IMR-90 (cell line): Measurements from ENCODE around the gene IGSF3. TPM values are rescaled to one million over a fixed set of nuclear protein-coding genes. Genes with fewer than 3 reads are reported as not detected.

Source experiments
- ATAC-seq: fragments of 200-7000 bp; cut with Tn5 transposase; 2 replicates; pipeline ENCODE4 v1.9.1; 2020; ENCODE audit warnings: low read depth, mild to moderate bottlenecking, moderate library complexity
- BruUV-seq: library from RNA; stranded (reverse); fragments of 400-500 nt; replicated peaks from 2 replicates; lab custom pipeline; 2021; lab: Mats Ljungman, UMichigan
- CTCF ChIA-PET: fragments of 300-600 bp; formaldehyde crosslinking; extraction: SDS; loops from one replicate; lab custom pipeline; 2021; ENCODE audit warnings: antibody characterized with exemption; lab: Yijun Ruan, JAX
- POLR2A ChIA-PET: fragments of 300-600 bp; sonication (Branson Sonifier 250); formaldehyde crosslinking; loops from one replicate; lab custom pipeline; 2022; ENCODE audit warnings: antibody characterized with exemption; ENCODE audit not compliant: unreplicated experiment; lab: Charles Lee
- DNase-seq: peaks from one replicate; pipeline ENCODE4 v3.0.0; 2013
- H2AFZ ChIP-seq: replicated peaks from 2 replicates; pipeline ENCODE3; 2013; ENCODE audit warnings: low read length, mild to moderate bottlenecking; ENCODE audit not compliant: poor library complexity
- H2AK5ac ChIP-seq: 2 replicates; pipeline ENCODE4 v1.6.1; 2013; ENCODE audit warnings: low read depth, low read length, inconsistent platforms
- H2AK9ac ChIP-seq: replicated peaks from 2 replicates; pipeline ENCODE3; 2013; ENCODE audit warnings: mild to moderate bottlenecking, low read depth, low read length, moderate library complexity; ENCODE audit not compliant: poor library complexity
- H2BK120ac ChIP-seq: 2 replicates; pipeline ENCODE4 v1.6.1; 2013; ENCODE audit warnings: low read depth, low read length, inconsistent platforms
- H2BK15ac ChIP-seq: 3 replicates; pipeline ENCODE4 v1.6.1; 2013; ENCODE audit warnings: low read depth, low read length, inconsistent platforms
- H2BK20ac ChIP-seq: 2 replicates; pipeline ENCODE4 v1.6.1; 2013; ENCODE audit warnings: low read depth, mild to moderate bottlenecking, inconsistent platforms, low read length, moderate library complexity
- H2BK5ac ChIP-seq: 2 replicates; pipeline ENCODE4 v1.6.1; 2013; ENCODE audit warnings: mild to moderate bottlenecking, low read depth, low read length, inconsistent platforms; ENCODE audit not compliant: poor library complexity, severe bottlenecking
- H3K14ac ChIP-seq: replicated peaks from 2 replicates; pipeline ENCODE4 v1.6.1; 2013; ENCODE audit warnings: low read depth, low read length, inconsistent platforms
- H3K18ac ChIP-seq: 2 replicates; pipeline ENCODE4 v1.6.1; 2013; ENCODE audit warnings: low read depth, low read length, control low read depth
- H3K23ac ChIP-seq: 2 replicates; pipeline ENCODE4 v1.6.1; 2013; ENCODE audit warnings: low read depth, low read length, inconsistent platforms
- H3K27ac ChIP-seq: 2 replicates; pipeline ENCODE4 v1.5.1; 2013; ENCODE audit warnings: mild to moderate bottlenecking, control low read depth, low read length; ENCODE audit not compliant: insufficient read depth
- H3K27me3 ChIP-seq: 2 replicates; pipeline ENCODE4 v1.6.1; 2013; ENCODE audit warnings: low read length; ENCODE audit not compliant: control insufficient read depth, insufficient read depth
- H3K36me3 ChIP-seq: 2 replicates; pipeline ENCODE4 v1.6.1; 2013; ENCODE audit warnings: low read length, mixed read lengths; ENCODE audit not compliant: control insufficient read depth, insufficient read depth
- H3K4ac ChIP-seq: 2 replicates; pipeline ENCODE4 v1.6.1; 2013; ENCODE audit warnings: low read depth, low read length, inconsistent platforms
- H3K4me1 ChIP-seq: 2 replicates; pipeline ENCODE4 v1.6.1; 2013; ENCODE audit warnings: low read length, mixed read lengths; ENCODE audit not compliant: control insufficient read depth, insufficient read depth
- H3K4me2 ChIP-seq: 2 replicates; pipeline ENCODE4 v1.6.1; 2013; ENCODE audit warnings: low read depth, mild to moderate bottlenecking, control low read depth, low read length, moderate library complexity
- H3K4me3 ChIP-seq: 2 replicates; pipeline ENCODE4 v1.5.1; 2013; ENCODE audit warnings: low read depth, mild to moderate bottlenecking, control low read depth, low read length, moderate library complexity; ENCODE audit not compliant: insufficient read depth
- H3K56ac ChIP-seq: 2 replicates; pipeline ENCODE4 v1.6.1; 2013; ENCODE audit warnings: low read length, inconsistent platforms; ENCODE audit not compliant: insufficient read depth; ENCODE audit errors: extremely low read depth
- H3K79me1 ChIP-seq, 2 experiments: 2 replicates each; pipeline ENCODE4 v1.6.1; 2013; ENCODE audit warnings: low read length in 2 of 2, inconsistent platforms in 1 of 2, low read depth in 1 of 2
- H3K9ac ChIP-seq: 2 replicates; pipeline ENCODE4 v1.6.1; 2013; ENCODE audit warnings: low read depth, low read length, control low read depth
- H3K9me1 ChIP-seq: 2 replicates; pipeline ENCODE4 v1.6.1; 2013; ENCODE audit warnings: low read length, inconsistent platforms; ENCODE audit not compliant: insufficient read depth
- H3K9me3 ChIP-seq: 2 replicates; pipeline ENCODE4 v1.6.1; 2013; ENCODE audit warnings: low read length; ENCODE audit not compliant: control insufficient read depth, insufficient read depth
- H4K20me1 ChIP-seq: 2 replicates; pipeline ENCODE4 v1.6.1; 2013; ENCODE audit warnings: low read length, inconsistent platforms; ENCODE audit not compliant: insufficient read depth
- H4K5ac ChIP-seq: 2 replicates; pipeline ENCODE4 v1.6.1; 2013; ENCODE audit warnings: mild to moderate bottlenecking, low read depth, low read length, control low read depth
- H4K8ac ChIP-seq, 2 experiments: 2 replicates each; pipeline ENCODE4 v1.6.1; 2013; ENCODE audit warnings: low read depth in 2 of 2, low read length in 2 of 2, control low read depth in 1 of 2, inconsistent platforms in 1 of 2
- H4K91ac ChIP-seq: 2 replicates; pipeline ENCODE4 v1.6.1; 2013; ENCODE audit warnings: low read depth, low read length, inconsistent platforms; ENCODE audit not compliant: insufficient read depth
- CHD1 ChIP-seq: IDR thresholded peaks from 2 replicates; pipeline ENCODE4 v1.6.1; 2012; ENCODE audit warnings: low read depth, low read length, improper control_type of control experiment
- MAFK ChIP-seq: IDR thresholded peaks from 2 replicates; pipeline ENCODE4 v1.6.1; 2012; ENCODE audit warnings: low read depth, low read length, improper control_type of control experiment
- MAZ ChIP-seq: IDR thresholded peaks from 2 replicates; pipeline ENCODE4 v1.6.1; 2012; ENCODE audit warnings: low read depth, mild to moderate bottlenecking, low read length, improper control_type of control experiment, moderate library complexity, borderline replicate concordance
- MXI1 ChIP-seq: IDR thresholded peaks from 2 replicates; pipeline ENCODE4 v1.6.1; 2012; ENCODE audit warnings: low read depth, mild to moderate bottlenecking, low read length, moderate library complexity, borderline replicate concordance
- POLR2A ChIP-seq: IDR thresholded peaks from 2 replicates; pipeline ENCODE4 v1.6.1; 2012; ENCODE audit warnings: mild to moderate bottlenecking, low read depth, low read length
- RAD21 ChIP-seq: IDR thresholded peaks from 2 replicates; pipeline ENCODE4 v1.6.1; 2012; ENCODE audit warnings: low read length, improper control_type of control experiment
- RFX5 ChIP-seq: IDR thresholded peaks from 2 replicates; pipeline ENCODE4 v1.8.0; 2012; ENCODE audit warnings: low read depth, mild to moderate bottlenecking, low read length, moderate library complexity
- SMC3 ChIP-seq: fragments of 150-350 bp; IDR thresholded peaks from 2 replicates; pipeline ENCODE4 v1.6.1; 2016; ENCODE audit warnings: low read depth, mild to moderate bottlenecking, antibody characterized with exemption, low read length, moderate library complexity
- WGBS, 2 experiments: methylation state at CpG; one replicate each; pipeline versions ENCODE4 v1.1.5 to v1.1.7; 2013; ENCODE audit warnings: missing lambda C conversion rate in 2 of 2; ENCODE audit not compliant: insufficient read length in 1 of 2; ENCODE audit errors: extremely low coverage in 2 of 2; 5-methylcytosine and 5-hydroxymethylcytosine counted together
- dilution Hi-C: fragments of 300-500 bp; cut with HindIII; formaldehyde crosslinking; loops from one replicate; pipeline ENCODE4 v1.14.3; 2018; ENCODE audit warnings: low sequenced_read_pairs; ENCODE audit not compliant: unreplicated experiment
- in situ Hi-C: fragments of 300-500 bp; cut with MboI; formaldehyde crosslinking; loops from 3 replicates; pipeline ENCODE4 v1.14.3; 2019; ENCODE audit warnings: low sequenced_read_pairs, inconsistent platforms, mixed read lengths
- intact Hi-C: fragments of 100-400 bp; cut with micrococcal nuclease; formaldehyde crosslinking; loops from 2 replicates; pipeline ENCODE4 v1.10.0; 2022
- polyA plus RNA-seq, 3 experiments: library from polyadenylated mRNA; depleted of rRNA; stranded (reverse); fragments of >200 nt; gene quantifications; 2 replicates each; pipeline ENCODE4 v1.2.3, GENCODE V29; 2012; ENCODE audit warnings: low replicate concordance in 1 of 3
- total RNA-seq: library from RNA; depleted of rRNA; stranded (reverse); fragments of >200 nt; gene quantifications from 2 replicates; pipeline ENCODE4 v1.2.3, GENCODE V29; 2012
- TF ChIP-seq, protein P1 (sequence below): fragments of 150-350 bp; IDR thresholded peaks from 2 replicates; pipeline ENCODE4 v1.6.1; 2017; ENCODE audit warnings: mild to moderate bottlenecking, antibody characterized with exemption, low read length, low read depth
- TF ChIP-seq, protein P2 (sequence below): fragments of 150-350 bp; IDR thresholded peaks from 2 replicates; pipeline ENCODE4 v1.6.1; 2016; ENCODE audit warnings: low read depth, mild to moderate bottlenecking, low read length, moderate library complexity, borderline replicate concordance

Gene IGSF3
- total and polyA plus RNA-seq, 2 of the 4 experiments (the other 2 are of a cell fraction), result under 0.01 to 0.02 TPM

DNA sequence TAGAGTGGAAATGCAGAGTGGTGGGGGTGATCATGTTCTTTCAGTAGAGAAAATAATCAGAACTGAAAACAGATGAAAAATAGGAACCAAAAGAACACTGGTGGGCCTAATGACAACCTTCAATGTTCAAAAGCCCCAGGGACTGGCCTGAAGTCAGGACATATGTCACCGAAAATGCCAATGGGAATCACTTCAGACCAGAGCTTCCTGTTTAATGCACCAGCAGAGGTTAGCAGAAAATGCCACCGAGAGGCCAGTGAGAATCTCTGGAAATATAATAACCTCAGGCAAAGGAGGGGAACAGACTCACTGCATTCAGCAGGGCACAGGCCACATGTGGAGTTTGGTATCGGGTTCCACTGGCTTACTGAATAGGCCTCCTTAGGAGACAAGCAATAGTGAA lies 80.8 kb downstream of the IGSF3 start:
- Histone ChIP-seq H4K8ac (no peak overlapping the region), H3K9me1 (no peaks in the 10 kb centered on the region), H2AK9ac (no peak overlapping the region), H3K14ac (no peak overlapping the region), H3K4me1 (no peaks in the 10 kb centered on the region), H3K4me2 (no peak overlapping the region), H4K20me1 (no peaks in the 10 kb centered on the region), H3K9ac (no peak overlapping the region), H3K56ac (no peak overlapping the region), H2BK5ac (no peak overlapping the region), H2AK5ac (no peak overlapping the region), H3K36me3 (no peaks in the 10 kb centered on the region), H3K27me3 (peaks cover 11% of the 10 kb centered on the region), H3K23ac (no peak overlapping the region), H3K18ac (no peak overlapping the region), H2BK15ac (no peak overlapping the region), H2BK20ac (no peak overlapping the region), H2AFZ (no peak overlapping the region), H3K27ac (no peak overlapping the region), H2BK120ac (no peak overlapping the region), H3K79me1 (no peaks in the 10 kb centered on the region), H4K5ac (no peak overlapping the region), H3K4ac (no peak overlapping the region), H4K91ac (no peak overlapping the region), H3K9me3 (no peaks in the 10 kb centered on the region), H3K4me3 (no peak overlapping the region)
- in situ Hi-C loops, result no loop called here
- no TSS peak for BruUV-seq
- 63% methylated on average over 2 of the region's 3 CpGs; no CpG with 5 or more reads in 1 of the 2 experiments for WGBS, 2 experiments
- CTCF ChIA-PET, result interaction anchor here (1.1 to 1.2 kb wide), 2 partner anchors 9 to 12 kb away, joined by 5 to 6 read pairs; no protein-coding TSS in a partner anchor
- no peak for DNase-seq
- dilution Hi-C loops, result no loop called here
- intact Hi-C loops, result no loop called here
- no peak for ATAC-seq
- POLR2A ChIA-PET, result no interaction called here
- TF ChIP-seq RAD21, result no peak
- no peak for TF ChIP-seq CHD1
- TF ChIP-seq POLR2A, result no peak
- TF ChIP-seq MAFK, result no peak
- TF ChIP-seq MAZ, result no peak
- TF ChIP-seq SMC3, result no peak
- no peak for TF ChIP-seq RFX5
- TF ChIP-seq, protein P1, sequence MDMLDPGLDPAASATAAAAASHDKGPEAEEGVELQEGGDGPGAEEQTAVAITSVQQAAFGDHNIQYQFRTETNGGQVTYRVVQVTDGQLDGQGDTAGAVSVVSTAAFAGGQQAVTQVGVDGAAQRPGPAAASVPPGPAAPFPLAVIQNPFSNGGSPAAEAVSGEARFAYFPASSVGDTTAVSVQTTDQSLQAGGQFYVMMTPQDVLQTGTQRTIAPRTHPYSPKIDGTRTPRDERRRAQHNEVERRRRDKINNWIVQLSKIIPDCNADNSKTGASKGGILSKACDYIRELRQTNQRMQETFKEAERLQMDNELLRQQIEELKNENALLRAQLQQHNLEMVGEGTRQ, result no peak
- no peak for TF ChIP-seq MXI1
- TF ChIP-seq, protein P2, sequence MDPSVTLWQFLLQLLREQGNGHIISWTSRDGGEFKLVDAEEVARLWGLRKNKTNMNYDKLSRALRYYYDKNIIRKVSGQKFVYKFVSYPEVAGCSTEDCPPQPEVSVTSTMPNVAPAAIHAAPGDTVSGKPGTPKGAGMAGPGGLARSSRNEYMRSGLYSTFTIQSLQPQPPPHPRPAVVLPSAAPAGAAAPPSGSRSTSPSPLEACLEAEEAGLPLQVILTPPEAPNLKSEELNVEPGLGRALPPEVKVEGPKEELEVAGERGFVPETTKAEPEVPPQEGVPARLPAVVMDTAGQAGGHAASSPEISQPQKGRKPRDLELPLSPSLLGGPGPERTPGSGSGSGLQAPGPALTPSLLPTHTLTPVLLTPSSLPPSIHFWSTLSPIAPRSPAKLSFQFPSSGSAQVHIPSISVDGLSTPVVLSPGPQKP, result no peak
